Rectal smooth muscle tissue (tissue), 1 donor: ENCODE data around the gene NOM1.
"Not testable (repeated sequence)": the region's sequence is repeated elsewhere in the genome, so short reads cannot be mapped to it uniquely, and the experiment has no call there.

Experiments used
- H3K27ac ChIP-seq: one replicate; pipeline ENCODE4 v1.7.0; 2013; ENCODE audit warnings: low read depth, low read length, inconsistent platforms
- H3K27me3 ChIP-seq: one replicate; pipeline ENCODE4 v1.7.0; 2013; ENCODE audit warnings: low read length; ENCODE audit not compliant: control insufficient read depth, insufficient read depth
- H3K36me3 ChIP-seq: one replicate; pipeline ENCODE4 v1.7.0; 2013; ENCODE audit warnings: low read length; ENCODE audit not compliant: control insufficient read depth, insufficient read depth
- H3K4me1 ChIP-seq: one replicate; pipeline ENCODE4 v1.7.0; 2013; ENCODE audit warnings: low read length; ENCODE audit not compliant: control insufficient read depth, insufficient read depth
- H3K4me3 ChIP-seq: one replicate; pipeline ENCODE4 v1.7.0; 2013; ENCODE audit warnings: low read length
- H3K9ac ChIP-seq: one replicate; pipeline ENCODE4 v1.7.0; 2013; ENCODE audit warnings: low read length

The NOM1 gene

GRCh38 chr7:156949541-156950380 is at the start of gene NOM1:
TSS of gene NOM1 (plus strand) at chr7:156949712. CDS start at chr7:156949738, 26 bp downstream.
- H3K4me1 ChIP-seq, result peaks cover 7% of the 10 kb centered on the region
- peak within 1 kb of the TSS; percentile 6 for H3K9ac ChIP-seq
- peak within 1 kb of the TSS; percentile 72 for H3K4me3 ChIP-seq
- peaks cover 10% of the 10 kb centered on the region for H3K36me3 ChIP-seq
- peaks cover under 1% of the 10 kb centered on the region for H3K27me3 ChIP-seq
- H3K27ac ChIP-seq, result no peak within 1 kb of the TSS

DNA sequence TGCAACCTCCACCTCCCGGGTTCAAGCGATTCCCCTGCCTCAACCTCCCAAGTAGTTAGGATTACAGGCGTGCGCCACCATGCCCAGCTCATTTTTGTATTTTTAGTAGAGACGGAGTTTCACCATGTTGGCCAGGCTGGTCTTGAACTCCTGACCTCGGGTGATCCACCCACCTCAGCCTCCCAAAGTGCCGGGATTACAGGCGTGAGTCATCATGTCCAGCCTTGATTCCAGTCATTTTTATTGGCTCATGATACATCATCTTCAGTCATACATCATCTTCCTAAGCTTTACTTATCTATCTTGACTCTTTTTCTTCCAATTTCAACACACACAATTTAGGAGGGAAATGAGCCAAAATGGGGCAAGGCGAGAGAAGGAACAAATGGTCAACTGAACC is 49.4 kb upstream of the NOM1 start:
- not testable (repeated sequence) for H3K27ac ChIP-seq, H3K27me3 ChIP-seq, H3K4me1 ChIP-seq, H3K9ac ChIP-seq, H3K36me3 ChIP-seq, H3K4me3 ChIP-seq

DNA sequence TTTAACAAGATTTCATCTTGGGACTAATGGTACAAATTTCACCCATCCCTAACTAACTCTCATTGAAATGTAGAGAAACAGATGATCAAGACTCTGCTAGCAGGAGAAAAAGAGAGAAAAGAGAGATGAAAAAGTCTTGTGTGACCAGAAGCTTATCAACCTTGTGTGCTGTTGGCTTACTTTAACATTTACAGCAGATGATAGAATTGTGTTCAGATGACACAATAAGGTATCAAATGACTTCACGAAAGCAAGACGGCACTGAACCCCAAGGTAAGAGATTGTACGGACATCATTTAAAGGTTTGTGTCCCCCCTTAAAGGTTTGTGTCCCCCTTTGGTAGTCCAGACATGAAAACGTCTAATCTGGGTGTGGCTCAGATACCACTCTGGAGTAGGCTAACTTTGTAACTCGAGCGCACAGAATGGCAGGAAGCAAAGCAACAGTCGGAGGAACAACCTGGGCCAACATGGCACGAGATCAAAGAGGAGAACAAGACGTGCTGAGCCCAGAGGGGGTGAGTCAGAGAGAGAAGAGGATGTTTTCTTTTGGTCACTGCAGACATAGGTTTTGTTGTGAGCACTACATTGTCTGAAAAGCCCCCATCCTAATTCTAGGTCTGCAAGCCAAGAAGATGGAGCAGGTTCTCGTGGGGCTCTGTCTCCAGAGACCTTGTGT is 46.1 kb upstream of the NOM1 start:
- Histone ChIP-seq H3K4me1 (no peaks in the 10 kb centered on the region), H3K36me3 (no peaks in the 10 kb centered on the region), H3K4me3 (no peak overlapping the region), H3K27ac (no peak overlapping the region), H3K27me3 (no peaks in the 10 kb centered on the region), H3K9ac (no peak overlapping the region)

DNA sequence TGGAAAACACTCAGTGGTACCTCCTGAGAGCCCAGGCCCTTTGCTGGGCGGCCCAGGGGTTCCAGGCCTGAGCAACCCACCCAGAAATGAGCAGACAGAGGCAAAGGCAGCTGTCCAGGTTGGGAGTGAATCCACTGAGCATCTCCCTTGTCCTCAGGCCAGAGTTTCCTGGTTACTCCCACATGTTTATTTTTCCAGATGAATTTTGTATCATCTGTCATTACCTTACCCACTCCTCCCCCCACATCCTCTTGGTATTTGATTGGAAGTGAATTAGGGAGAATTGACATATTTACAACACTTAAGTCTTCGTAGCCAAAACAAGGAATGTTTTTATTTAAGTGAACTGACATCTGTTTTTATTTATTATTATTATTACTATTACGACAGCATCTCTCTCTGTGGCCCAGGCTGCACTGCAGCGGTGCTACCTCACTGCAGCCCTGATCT is 43.3 kb upstream of the NOM1 start:
- H3K4me3 ChIP-seq, result no peak overlapping the region
- H3K9ac ChIP-seq, result no peak overlapping the region
- no peaks in the 10 kb centered on the region for H3K4me1 ChIP-seq
- H3K27me3 ChIP-seq, result no peaks in the 10 kb centered on the region
- no peaks in the 10 kb centered on the region for H3K36me3 ChIP-seq
- H3K27ac ChIP-seq, result no peak overlapping the region

- Histone ChIP-seq H3K4me1 (no peaks in the 10 kb centered on the region), H3K4me3 (no peak overlapping the region), H3K36me3 (no peaks in the 10 kb centered on the region), H3K27me3 (no peaks in the 10 kb centered on the region), H3K27ac (no peak overlapping the region), H3K9ac (no peak overlapping the region)
Measured at GRCh38 chr7:156907656-156908055, 41.9 kb upstream of the NOM1 start.

GRCh38 chr7:156909574-156910252 is 39.8 kb upstream of the NOM1 start:
- not testable (repeated sequence) for H3K9ac ChIP-seq, H3K4me1 ChIP-seq, H3K4me3 ChIP-seq, H3K27ac ChIP-seq, H3K27me3 ChIP-seq, H3K36me3 ChIP-seq

DNA sequence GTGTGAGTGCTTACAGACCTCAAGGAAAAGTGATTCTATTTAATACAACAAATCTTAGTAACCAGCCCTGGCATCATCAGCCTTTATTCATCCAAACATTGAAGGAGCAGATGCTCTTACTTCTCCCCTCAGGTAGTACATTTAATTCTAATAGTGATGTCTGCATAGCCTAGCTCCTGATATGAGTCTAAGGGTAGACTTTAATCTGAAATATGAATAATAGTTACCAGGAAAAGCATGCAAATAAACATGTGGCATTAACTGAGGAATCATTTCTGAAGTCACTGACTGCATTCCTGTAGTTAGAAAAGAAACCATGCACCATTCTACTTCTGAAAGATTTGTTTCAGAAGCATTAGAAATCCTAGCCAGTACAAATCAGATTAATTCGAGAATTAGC is 30.9 kb upstream of the NOM1 start:
- no peaks in the 10 kb centered on the region for H3K4me1 ChIP-seq
- no peak overlapping the region for H3K27ac ChIP-seq
- no peak overlapping the region for H3K9ac ChIP-seq
- no peaks in the 10 kb centered on the region for H3K36me3 ChIP-seq
- no peaks in the 10 kb centered on the region for H3K27me3 ChIP-seq
- no peak overlapping the region for H3K4me3 ChIP-seq

GRCh38 chr7:156919132-156919713 is 30.3 kb upstream of the NOM1 start:
- H3K4me1 ChIP-seq, result no peaks in the 10 kb centered on the region

GRCh38 chr7:156920076-156920475 is 29.4 kb upstream of the NOM1 start:
- Histone ChIP-seq H3K9ac (no peak overlapping the region), H3K4me1 (no peaks in the 10 kb centered on the region), H3K27ac (no peak overlapping the region), H3K4me3 (no peak overlapping the region), H3K27me3 (no peaks in the 10 kb centered on the region), H3K36me3 (no peaks in the 10 kb centered on the region)

More at GRCh38 chr7:156919132-156919713, 30.3 kb upstream of the NOM1 start:
- H3K4me3 ChIP-seq, result no peak overlapping the region
- H3K27me3 ChIP-seq, result no peaks in the 10 kb centered on the region
- H3K27ac ChIP-seq, result no peak overlapping the region
- H3K9ac ChIP-seq, result no peak overlapping the region
- no peaks in the 10 kb centered on the region for H3K36me3 ChIP-seq

DNA sequence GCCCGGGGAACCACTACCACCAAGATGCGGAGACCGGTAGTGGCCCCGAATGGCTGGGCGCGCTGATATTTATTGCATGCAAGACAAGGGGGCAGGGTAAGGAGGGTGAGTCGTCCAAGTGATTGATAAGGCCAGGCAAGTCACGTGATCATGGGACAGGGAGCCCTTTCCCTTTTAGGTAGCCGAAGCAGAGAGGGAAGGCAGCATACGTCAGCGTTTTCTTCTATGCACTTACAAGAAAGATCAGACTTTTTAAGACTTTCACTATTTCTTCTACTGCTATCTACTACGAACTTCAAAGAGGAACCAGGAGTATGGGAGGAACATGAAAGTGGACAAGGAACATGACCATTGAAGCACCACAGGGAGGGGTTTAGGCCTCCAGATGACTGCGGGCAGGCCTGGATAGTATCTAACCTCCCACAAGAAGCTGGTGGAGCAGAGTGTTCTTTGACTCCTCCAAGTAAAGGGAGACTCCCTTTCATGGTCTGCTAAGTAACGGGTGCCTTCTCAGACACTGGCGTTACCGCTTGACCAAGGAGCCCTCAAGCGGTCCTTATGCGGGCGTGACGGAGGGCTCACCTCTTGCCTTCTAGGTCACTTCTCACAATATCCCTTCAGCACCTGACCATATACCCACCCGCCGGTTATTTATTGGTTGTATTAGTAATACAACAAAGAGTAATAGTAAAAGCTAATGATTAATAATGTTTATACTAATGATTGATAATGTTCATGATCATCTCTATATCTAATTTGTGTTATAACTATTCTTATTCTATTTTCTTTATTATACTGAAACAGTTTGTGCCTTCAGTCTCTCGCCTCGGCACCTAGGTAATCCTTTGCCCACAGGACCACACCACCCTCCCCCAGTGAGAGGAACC is 28.8 kb upstream of the NOM1 start:
- not testable (repeated sequence) for H3K27me3 ChIP-seq, H3K9ac ChIP-seq, H3K4me3 ChIP-seq, H3K36me3 ChIP-seq, H3K27ac ChIP-seq, H3K4me1 ChIP-seq

DNA sequence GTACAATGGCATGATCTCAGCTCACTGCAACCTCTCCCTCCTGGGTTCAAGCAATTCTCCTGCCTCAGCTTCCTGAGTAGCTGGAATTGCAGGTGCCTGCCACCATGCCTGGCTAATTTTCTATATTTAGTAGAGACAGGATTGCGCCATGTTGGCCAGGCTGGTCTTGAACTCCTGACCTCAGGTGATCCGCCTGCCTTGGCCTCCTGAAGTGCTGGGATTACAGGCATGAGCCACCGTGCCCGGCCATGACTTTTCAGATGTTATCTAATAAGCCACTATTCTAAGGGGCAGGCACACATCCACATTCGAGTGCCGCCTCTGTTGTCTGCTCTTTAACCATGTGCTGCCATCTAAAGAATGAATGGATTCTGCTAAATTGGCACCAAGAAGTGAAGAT is 27.2 kb upstream of the NOM1 start:
- not testable (repeated sequence) for H3K4me3 ChIP-seq, H3K36me3 ChIP-seq, H3K9ac ChIP-seq, H3K27ac ChIP-seq, H3K4me1 ChIP-seq, H3K27me3 ChIP-seq
